Right ventricle myocardium inferior (tissue), 1 donor: ENCODE measurements around the gene TTC23L. TPM values are rescaled to one million over a fixed set of nuclear protein-coding genes. Genes with fewer than 3 reads are reported as not detected.

Experiments used
- ATAC-seq: fragments of 200-7000 bp; cut with Tn5 transposase; one replicate; pipeline ENCODE4 v1.9.1; 2020; ENCODE audit warnings: mild to moderate bottlenecking, moderate library complexity
- DNase-seq: peaks from one replicate; pipeline ENCODE4 v3.0.0; 2021; ENCODE audit errors: missing footprints
- intact Hi-C: fragments of 100-400 bp; cut with DNase I; formaldehyde crosslinking; loops from one replicate; pipeline ENCODE4 v1.11.0; 2022
- total RNA-seq: library from RNA; stranded (reverse); fragmentation: NEBNext Ultra II Directional; extraction: Animal tissue kit (Norgen Biotek cat#: 25700); gene quantifications from one replicate; pipeline ENCODE4 v1.2.1, GENCODE V29; 2021
- donor health status: DM: no; HTN: yes; CAD: no; lungs with severe emphysema.

Gene TTC23L
- total RNA-seq, 1 donor from 2014 or later, result not detected

- ATAC-seq, result no peak
- intact Hi-C loops, result no loop called here
- no peak for DNase-seq
These were observed 20.3 kb downstream of the TTC23L start for GRCh38 chr5:34859253-34859652.

- no peak for DNase-seq
- intact Hi-C loops, result no loop called here
- no peak for ATAC-seq
These were observed 25.0 kb downstream of the TTC23L start for GRCh38 chr5:34863946-34864345.

- intact Hi-C loops, result no loop called here
- ATAC-seq (no peak), DNase-seq (no peak)
These were observed 26.1 kb downstream of the TTC23L start for GRCh38 chr5:34865091-34865490.

- ATAC-seq, result no peak
- no peak for DNase-seq
- intact Hi-C loops, result no loop called here
These were observed 28.1 kb downstream of the TTC23L start for GRCh38 chr5:34866989-34867471.

- intact Hi-C loops, result no loop called here
- ATAC-seq (no peak), DNase-seq (no peak)
These were observed 28.7 kb downstream of the TTC23L start for GRCh38 chr5:34867660-34868059.

- DNase-seq, result no peak
- intact Hi-C loops, result no loop called here
- no peak for ATAC-seq
These were observed 29.8 kb downstream of the TTC23L start for GRCh38 chr5:34868791-34869190.

GRCh38 chr5:34869256-34869655 is 30.3 kb downstream of the TTC23L start:
- ATAC-seq, result no peak
- intact Hi-C loops, result no loop called here
- DNase-seq, result no peak

GRCh38 chr5:34870382-34870781 is 31.4 kb downstream of the TTC23L start:
- ATAC-seq, result no peak
- intact Hi-C loops, result no loop called here
- no peak for DNase-seq

- ATAC-seq (no peak), DNase-seq (no peak)
- intact Hi-C loops, result no loop called here
These were observed 37.3 kb downstream of the TTC23L start for GRCh38 chr5:34876275-34876674.

GRCh38 chr5:34881246-34881645 is 42.3 kb downstream of the TTC23L start:
- no peak for ATAC-seq
- DNase-seq, result no peak
- intact Hi-C loops, result no loop called here

GRCh38 chr5:34886392-34887119 is 47.6 kb downstream of the TTC23L start:
- no peak for DNase-seq

GRCh38 chr5:34889394-34889793 is 50.4 kb downstream of the TTC23L start:
- no peak for ATAC-seq
- DNase-seq, result no peak
- intact Hi-C loops, result no loop called here

More at GRCh38 chr5:34886392-34887119, 47.6 kb downstream of the TTC23L start:
- no peak for ATAC-seq
- intact Hi-C loops, result no loop called here

- intact Hi-C loops, result loop anchor here (10.0 kb wide), 1 partner anchor 237 kb away; the partner anchor contains the start of gene RAI14
- ATAC-seq (peak; percentile 52), DNase-seq (no peak)
These were observed 53.0 kb downstream of the TTC23L start for GRCh38 chr5:34891981-34892380.

GRCh38 chr5:34892414-34892813 is 53.5 kb downstream of the TTC23L start:
- DNase-seq, result no peak
- intact Hi-C loops, result loop anchor here (10.0 kb wide), 1 partner anchor 238 kb away; the partner anchor contains the start of gene RAI14
- no peak for ATAC-seq

- intact Hi-C loops, result loop anchor here (10.0 kb wide), 1 partner anchor 240 kb away; the partner anchor contains the start of gene RAI14
- no peak for ATAC-seq
- no peak for DNase-seq
These were observed 55.8 kb downstream of the TTC23L start for GRCh38 chr5:34894716-34895115.

GRCh38 chr5:34895641-34896419 is 56.9 kb downstream of the TTC23L start:
- intact Hi-C loops, result loop anchor here (10.0 kb wide), 1 partner anchor 241 kb away; the partner anchor contains the start of gene RAI14
- no peak for ATAC-seq
- no peak for DNase-seq

GRCh38 chr5:34897646-34898045 is 58.7 kb downstream of the TTC23L start:
- DNase-seq, result no peak
- intact Hi-C loops, result loop anchor here (1.0 to 10.0 kb wide), 3 partner anchors 243 to 412 kb away; partner anchors contain the start of gene RAI14
- no peak for ATAC-seq

- intact Hi-C loops, result loop anchor here (1.0 to 10.0 kb wide), 3 partner anchors 244 to 413 kb away; partner anchors contain the start of gene RAI14
- ATAC-seq (peak; percentile 80), DNase-seq (peak; percentile 64)
These were observed 59.4 kb downstream of the TTC23L start for GRCh38 chr5:34898258-34898895.

- ATAC-seq (no peak), DNase-seq (peak; percentile 22)
- intact Hi-C loops, result loop anchor here (10.0 kb wide), 1 partner anchor 244 kb away; the partner anchor contains the start of gene RAI14
These were observed 60.1 kb downstream of the TTC23L start for GRCh38 chr5:34899066-34899465.
